ENCODE measurements around the gene RELN.

GRCh38 chr7:103947026-103947655 lies 42.3 kb downstream of the RELN start:
- TF ChIP-seq ZBTB1 (CRISPR knock-in tag; IDR thresholded peaks at IDR 0.05; ENCODE audit: borderline replicate concordance) = no peak
- TF ChIP-seq ZNF614 (CRISPR knock-in tag; IDR thresholded peaks at IDR 0.05; ENCODE audit: borderline replicate concordance) = no peak
- TF ChIP-seq ZNF263 (CRISPR knock-in tag; IDR thresholded peaks at IDR 0.05) = no peak
- TF ChIP-seq YY1 (IDR thresholded peaks at IDR 0.05; ENCODE audit: insufficient read depth, insufficient replicate concordance, low read depth, low read length) = no peak
- TF ChIP-seq DRAP1 (CRISPR knock-in tag; IDR thresholded peaks at IDR 0.05) = no peak
- no peak for TF ChIP-seq ZBTB34 (CRISPR knock-in tag; IDR thresholded peaks at IDR 0.05)
- no peak for TF ChIP-seq IRF2 (CRISPR knock-in tag; IDR thresholded peaks at IDR 0.05)
- no peak for TF ChIP-seq POLR2A (IDR thresholded peaks at IDR 0.05; ENCODE audit: insufficient read depth in 1 of 2, low read depth in 2 of 2, low read length in 2 of 2)
- TF ChIP-seq MXI1 (IDR thresholded peaks at IDR 0.05; ENCODE audit: borderline replicate concordance, low read depth, low read length) = no peak
